Activated CD4-positive, CD25-positive, alpha-beta regulatory T cell treated with anti-CD3 and anti-CD28 coated beads, Interleukin-2, amount 50 U/mL, for 72 hours (primary cell): ENCODE measurements around the gene IGSF11.
"Not testable (repeated sequence)": the region's sequence is repeated elsewhere in the genome, so short reads cannot be mapped to it uniquely, and the experiment has no call there.

Experiments
- DNase-seq: peaks from one replicate; pipeline ENCODE4 v3.0.0; 2021

The IGSF11 gene

DNA sequence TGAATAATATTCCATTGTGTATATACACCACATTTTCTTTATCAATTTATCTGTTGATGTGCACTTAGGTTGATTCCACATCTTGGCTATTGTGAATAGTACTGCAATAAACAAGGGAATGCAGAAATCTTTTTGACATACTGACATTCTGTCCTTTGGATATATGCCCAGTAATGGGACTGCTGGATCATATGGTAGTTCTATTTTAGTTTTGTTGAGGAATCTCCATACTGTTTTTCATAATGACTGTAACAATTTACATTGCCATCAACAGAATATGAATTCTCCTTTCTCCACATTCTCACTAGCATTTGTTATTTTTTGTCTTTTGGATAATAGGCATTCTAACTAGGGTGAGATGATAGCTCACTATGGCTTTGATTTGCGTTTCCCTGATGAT is 174.7 kb downstream of the IGSF11 start:
- DNase-seq = no peak

- not testable (repeated sequence) for DNase-seq
These were observed 183.0 kb downstream of the IGSF11 start for GRCh38 chr3:118851466-118852193.

DNA sequence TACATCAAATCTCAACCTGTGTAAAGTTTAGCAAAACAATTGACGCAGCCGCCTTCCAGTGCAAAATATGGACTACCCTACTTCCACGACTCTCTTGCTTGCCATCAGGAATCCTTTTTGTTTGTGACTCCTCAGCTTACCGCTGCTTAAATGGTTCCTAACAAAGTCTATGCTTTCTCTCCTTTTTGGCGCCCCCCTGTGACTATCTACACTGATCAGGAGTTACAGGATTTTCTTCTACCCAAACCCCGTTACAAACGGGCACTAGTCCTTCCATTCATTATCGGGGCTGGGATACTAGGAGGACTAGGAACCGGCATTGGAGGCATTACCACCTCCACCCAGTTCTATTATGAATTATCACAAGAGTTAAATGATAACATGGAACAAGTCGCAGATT is 184.0 kb downstream of the IGSF11 start:
- DNase-seq = no peak
